ENCODE measurements around the gene PIGR. TPM values are rescaled to one million over a fixed set of nuclear protein-coding genes. Genes with fewer than 3 reads are reported as not detected.

Gene PIGR
- total RNA-seq, 2 experiments from 2014 or later, result not detected

GRCh38 chr1:206971029-206971655 lies 24.9 kb upstream of the PIGR start:
- TF ChIP-seq CTCF (IDR thresholded peaks at IDR 0.05), result no peak
- no peak for DNase-seq
- Mint-ChIP-seq H3K27me3 (no peaks in the 10 kb centered on the region), H3K4me1 (ENCODE audit: low read depth) (peaks cover 21% of the 10 kb centered on the region), H3K36me3 (ENCODE audit: low read depth) (no peaks in the 10 kb centered on the region), H3K27ac (no peak overlapping the region), H3K9me3 (no peaks in the 10 kb centered on the region), H3K4me3 (no peak overlapping the region)
- POLR2A ChIA-PET, result no interaction called here
- Histone ChIP-seq H3K36me3 (ENCODE audit: insufficient read depth, low read length) (no peaks in the 10 kb centered on the region), H3K27ac (ENCODE audit: low read depth in 1 of 2, low read length in 2 of 2) (no peak overlapping the region), H3K9me3 (ENCODE audit: control insufficient read depth in 1 of 2, insufficient read depth in 1 of 2, low read length in 2 of 2) (no peaks in the 10 kb centered on the region), H3K4me3 (ENCODE audit: low read length) (no peak overlapping the region), H3K4me1 (ENCODE audit: insufficient read depth, low read length) (peaks cover 15% of the 10 kb centered on the region), H3K27me3 (ENCODE audit: control insufficient read depth in 1 of 2, insufficient read depth in 2 of 2, low read length in 2 of 2) (no peaks in the 10 kb centered on the region)
- CTCF ChIA-PET, result interaction anchor here (0.8 kb wide), 1 partner anchor 15 kb away, joined by 3 read pairs; no protein-coding TSS in a partner anchor
- no peak for ATAC-seq (ENCODE audit: poor library complexity)
- intact Hi-C loops (cut with DNase I, micrococcal nuclease), result no loop called here

- no peak within 1 kb of the TSS for H3K27ac Mint-ChIP-seq
- no peak for ATAC-seq (ENCODE audit: poor library complexity)
- POLR2A ChIA-PET, result interaction anchor here (1.2 kb wide), 1 partner anchor 62 kb away, joined by 3 read pairs; no protein-coding TSS in a partner anchor
These were observed 24.2 kb upstream of the PIGR start, which contains the start of gene FCAMR for GRCh38 chr1:206970446-206970845. Gene FCAMR (minus strand): TSS chr1:206970460. CDS start chr1:206970125, 335 bp downstream.

GRCh38 chr1:206969090-206969489 lies 22.8 kb upstream of the PIGR start:
- no peak overlapping the region for H3K4me3 ChIP-seq (ENCODE audit: low read length)
- DNase-seq, result no peak
- CTCF ChIA-PET, result no interaction called here
- POLR2A ChIA-PET, result interaction anchor here (1.2 kb wide), 1 partner anchor 60 kb away, joined by 3 read pairs; no protein-coding TSS in a partner anchor
- H3K4me1 Mint-ChIP-seq (ENCODE audit: low read depth), result peaks cover 21% of the 10 kb centered on the region
- H3K9me3 Mint-ChIP-seq, result no peaks in the 10 kb centered on the region
- H3K27me3 Mint-ChIP-seq, result no peaks in the 10 kb centered on the region
- H3K4me3 Mint-ChIP-seq, result no peak overlapping the region
- no peaks in the 10 kb centered on the region for H3K36me3 ChIP-seq (ENCODE audit: insufficient read depth, low read length)
- peaks cover 15% of the 10 kb centered on the region for H3K4me1 ChIP-seq (ENCODE audit: insufficient read depth, low read length)
- H3K27ac ChIP-seq (ENCODE audit: low read depth in 1 of 2, low read length in 2 of 2), result no peak overlapping the region
- no peak for ATAC-seq (ENCODE audit: poor library complexity)
- intact Hi-C loops (cut with DNase I, micrococcal nuclease), result no loop called here
- no peaks in the 10 kb centered on the region for H3K9me3 ChIP-seq (ENCODE audit: control insufficient read depth in 1 of 2, insufficient read depth in 1 of 2, low read length in 2 of 2)
- H3K36me3 Mint-ChIP-seq (ENCODE audit: low read depth), result no peaks in the 10 kb centered on the region
- no peak overlapping the region for H3K27ac Mint-ChIP-seq
- TF ChIP-seq CTCF (IDR thresholded peaks at IDR 0.05), result no peak
- no peaks in the 10 kb centered on the region for H3K27me3 ChIP-seq (ENCODE audit: control insufficient read depth in 1 of 2, insufficient read depth in 2 of 2, low read length in 2 of 2)

More at GRCh38 chr1:206970446-206970845, 24.2 kb upstream of the PIGR start, which contains the start of gene FCAMR:
- H3K36me3 ChIP-seq (ENCODE audit: insufficient read depth, low read length), result no peaks in the 10 kb centered on the region
- Mint-ChIP-seq H3K9me3 (no peaks in the 10 kb centered on the region), H3K4me3 (no peak within 1 kb of the TSS), H3K27me3 (no peaks in the 10 kb centered on the region), H3K36me3 (ENCODE audit: low read depth) (no peaks in the 10 kb centered on the region), H3K4me1 (ENCODE audit: low read depth) (peaks cover 21% of the 10 kb centered on the region)
- H3K27me3 ChIP-seq (ENCODE audit: control insufficient read depth in 1 of 2, insufficient read depth in 2 of 2, low read length in 2 of 2), result no peaks in the 10 kb centered on the region
- H3K9me3 ChIP-seq (ENCODE audit: control insufficient read depth in 1 of 2, insufficient read depth in 1 of 2, low read length in 2 of 2), result no peaks in the 10 kb centered on the region
- DNase-seq, result no peak
- H3K4me1 ChIP-seq (ENCODE audit: insufficient read depth, low read length), result peaks cover 15% of the 10 kb centered on the region
- H3K4me3 ChIP-seq (ENCODE audit: low read length), result no peak within 1 kb of the TSS
- intact Hi-C loops (cut with DNase I, micrococcal nuclease), result no loop called here
- TF ChIP-seq CTCF (IDR thresholded peaks at IDR 0.05), result no peak
- CTCF ChIA-PET, result no interaction called here
- no peak within 1 kb of the TSS for H3K27ac ChIP-seq (ENCODE audit: low read depth in 1 of 2, low read length in 2 of 2)

Measured in CD4-positive, alpha-beta T cell (primary cell).